Retinal pigment epithelial cell (primary cell): ENCODE results near the gene SV2A.

Source experiments
- DNase-seq: peaks from one replicate; pipeline ENCODE4 v3.0.0-alpha.2; 2010; ENCODE audit warnings: low read depth
- H3K4me3 ChIP-seq: 2 replicates; pipeline ENCODE4 v1.5.1; 2011; ENCODE audit warnings: mild to moderate bottlenecking, low read length, control low read depth, moderate library complexity
- CTCF ChIP-seq: conservative IDR thresholded peaks from 2 replicates; pipeline ENCODE4 v1.5.1; 2011; ENCODE audit warnings: low read depth, low read length, control low read depth, inconsistent platforms

SV2A gene

GRCh38 chr1:149923626-149924025 lies 6.0 kb upstream of the SV2A start:
- no peak for TF ChIP-seq CTCF
- no peak for DNase-seq
- no peak overlapping the region for H3K4me3 ChIP-seq

GRCh38 chr1:149916898-149917252 lies 769 bp downstream of the SV2A start:
- H3K4me3 ChIP-seq, result peak overlapping the region; percentile 88
- TF ChIP-seq CTCF, result no peak
- DNase-seq, result no peak

DNA sequence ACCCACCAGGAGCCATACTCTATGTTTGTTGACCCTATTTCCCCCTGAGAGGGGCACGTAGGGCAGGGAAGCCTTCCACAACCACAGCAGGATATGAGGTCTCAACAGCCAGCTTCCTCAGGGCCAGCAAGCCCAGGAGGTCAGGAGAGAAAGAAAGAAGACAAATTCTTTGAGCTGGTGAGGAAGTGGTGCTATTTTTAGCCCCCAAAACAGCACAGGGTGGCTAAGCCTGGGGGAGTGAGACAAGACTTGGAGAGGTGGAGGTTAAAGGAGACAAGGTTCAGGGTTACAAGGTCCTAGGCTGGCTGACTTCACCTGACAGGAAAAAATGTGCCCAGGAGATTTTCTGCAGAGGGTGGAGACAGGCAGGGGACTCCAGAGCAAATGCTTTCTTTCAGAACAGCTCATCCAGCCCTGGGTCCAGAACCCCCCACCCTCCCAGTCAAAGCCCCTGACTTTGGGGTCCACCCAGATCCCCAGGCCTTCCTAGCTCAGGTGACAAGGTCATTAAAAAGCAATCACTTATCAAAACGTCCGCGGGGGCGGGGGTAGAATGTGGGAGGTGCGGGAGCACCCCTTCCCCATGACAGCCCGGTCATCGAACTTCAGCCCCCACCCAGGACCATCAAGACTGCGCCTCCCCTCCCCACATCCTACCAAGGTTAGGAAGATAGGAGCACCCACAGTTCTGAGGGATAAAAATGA lies 1.3 kb downstream of the SV2A start:
- no peak for TF ChIP-seq CTCF
- DNase-seq, result no peak
- peak overlapping the region; percentile 88 for H3K4me3 ChIP-seq

DNA sequence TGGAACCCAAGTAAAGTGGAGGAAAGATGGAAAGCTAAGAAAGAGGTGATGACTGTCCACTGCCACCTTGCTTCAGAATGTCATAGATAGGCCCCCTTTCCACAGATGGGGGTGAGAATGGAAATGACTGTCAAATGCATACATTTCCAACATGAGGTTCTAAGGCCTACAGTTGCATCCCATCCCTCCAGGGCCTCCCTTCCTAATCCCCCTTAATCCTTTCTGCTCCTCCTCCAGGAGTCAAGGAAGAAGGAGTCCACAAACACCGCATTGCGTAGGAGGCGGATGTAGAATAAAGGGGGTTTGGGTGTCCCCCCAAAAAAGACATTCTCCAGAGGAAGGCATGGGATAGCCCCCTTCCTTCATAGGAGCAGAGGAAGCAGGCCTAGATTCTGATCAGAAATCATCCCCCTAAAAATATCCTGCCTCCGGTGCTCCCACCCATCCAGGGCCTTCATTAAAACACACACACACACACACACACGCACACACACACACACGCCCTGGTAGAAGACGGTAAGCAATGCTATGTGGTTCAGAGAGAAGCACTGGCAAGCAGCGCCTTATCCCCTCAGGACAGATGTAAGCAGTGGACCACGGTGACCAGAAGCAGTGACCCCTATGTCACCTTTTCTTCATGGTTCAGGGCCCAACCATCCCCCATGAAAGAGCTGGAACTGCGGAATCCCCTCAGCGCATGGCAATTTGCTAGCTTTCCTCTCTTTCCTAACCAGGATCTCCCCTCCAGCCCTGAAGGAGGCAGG lies 2.0 kb downstream of the SV2A start:
- H3K4me3 ChIP-seq, result no peak overlapping the region
- no peak for DNase-seq
- TF ChIP-seq CTCF, result no peak

- TF ChIP-seq CTCF, result no peak
- H3K4me3 ChIP-seq, result no peak overlapping the region
- no peak for DNase-seq
Measured at GRCh38 chr1:149914545-149914944, 3.1 kb downstream of the SV2A start.

DNA sequence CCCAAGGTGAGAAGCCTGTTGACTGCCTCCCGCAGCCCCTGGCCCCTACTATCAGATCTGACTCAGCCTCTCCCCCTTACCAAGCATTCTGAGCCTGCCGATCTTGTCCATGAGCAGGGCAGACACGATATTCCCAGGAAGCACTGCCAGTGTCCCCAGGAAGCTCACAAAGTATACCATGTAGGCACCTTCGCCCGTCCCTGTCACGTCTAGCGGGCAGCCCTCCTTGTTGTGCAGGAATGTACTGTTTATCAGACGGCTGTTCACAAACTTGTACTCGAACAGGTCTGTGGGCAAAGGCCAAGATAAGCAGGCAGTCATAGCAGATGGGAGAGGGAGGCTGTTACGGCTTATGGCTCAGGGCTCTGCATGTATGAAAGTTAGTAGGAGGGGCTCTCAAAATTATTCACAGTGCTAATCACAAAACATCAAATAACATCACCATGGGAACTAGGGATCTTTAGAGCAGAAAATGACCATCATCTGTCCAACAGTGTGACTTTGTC lies 11.0 kb downstream of the SV2A start:
- TF ChIP-seq CTCF, result no peak
- no peak overlapping the region for H3K4me3 ChIP-seq
- no peak for DNase-seq
